Measurements from ENCODE around the gene EIF4G3. TPM values are rescaled to one million over a fixed set of nuclear protein-coding genes. Genes with fewer than 3 reads are reported as not detected.

The EIF4G3 gene
- total and polyA plus RNA-seq, 2 of the 8 experiments (the other 6 are each of a cell fraction or from before 2014, with no cell fraction given) = 47.5 to 66.6 TPM

DNA sequence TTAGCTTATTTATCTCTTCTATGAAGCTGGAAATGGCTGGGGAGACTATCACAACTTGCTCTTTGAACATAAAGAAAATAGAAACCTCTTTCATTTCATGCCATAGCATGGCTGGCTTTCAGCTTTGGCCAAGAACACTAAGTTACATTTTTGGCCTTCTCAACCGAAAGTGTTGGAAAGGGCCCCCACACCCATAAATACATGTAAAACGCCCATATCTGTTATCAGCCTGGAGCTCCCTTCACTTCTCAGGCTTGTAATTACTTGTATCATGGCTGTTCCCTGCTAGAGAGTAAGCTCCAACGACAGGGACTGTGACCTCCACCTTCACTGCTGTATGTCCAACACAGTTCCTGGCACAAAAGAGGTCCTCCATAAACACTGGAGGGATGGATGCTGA, 12.7 kb upstream of the EIF4G3 start (continued):
- TF ChIP-seq, protein P1, sequence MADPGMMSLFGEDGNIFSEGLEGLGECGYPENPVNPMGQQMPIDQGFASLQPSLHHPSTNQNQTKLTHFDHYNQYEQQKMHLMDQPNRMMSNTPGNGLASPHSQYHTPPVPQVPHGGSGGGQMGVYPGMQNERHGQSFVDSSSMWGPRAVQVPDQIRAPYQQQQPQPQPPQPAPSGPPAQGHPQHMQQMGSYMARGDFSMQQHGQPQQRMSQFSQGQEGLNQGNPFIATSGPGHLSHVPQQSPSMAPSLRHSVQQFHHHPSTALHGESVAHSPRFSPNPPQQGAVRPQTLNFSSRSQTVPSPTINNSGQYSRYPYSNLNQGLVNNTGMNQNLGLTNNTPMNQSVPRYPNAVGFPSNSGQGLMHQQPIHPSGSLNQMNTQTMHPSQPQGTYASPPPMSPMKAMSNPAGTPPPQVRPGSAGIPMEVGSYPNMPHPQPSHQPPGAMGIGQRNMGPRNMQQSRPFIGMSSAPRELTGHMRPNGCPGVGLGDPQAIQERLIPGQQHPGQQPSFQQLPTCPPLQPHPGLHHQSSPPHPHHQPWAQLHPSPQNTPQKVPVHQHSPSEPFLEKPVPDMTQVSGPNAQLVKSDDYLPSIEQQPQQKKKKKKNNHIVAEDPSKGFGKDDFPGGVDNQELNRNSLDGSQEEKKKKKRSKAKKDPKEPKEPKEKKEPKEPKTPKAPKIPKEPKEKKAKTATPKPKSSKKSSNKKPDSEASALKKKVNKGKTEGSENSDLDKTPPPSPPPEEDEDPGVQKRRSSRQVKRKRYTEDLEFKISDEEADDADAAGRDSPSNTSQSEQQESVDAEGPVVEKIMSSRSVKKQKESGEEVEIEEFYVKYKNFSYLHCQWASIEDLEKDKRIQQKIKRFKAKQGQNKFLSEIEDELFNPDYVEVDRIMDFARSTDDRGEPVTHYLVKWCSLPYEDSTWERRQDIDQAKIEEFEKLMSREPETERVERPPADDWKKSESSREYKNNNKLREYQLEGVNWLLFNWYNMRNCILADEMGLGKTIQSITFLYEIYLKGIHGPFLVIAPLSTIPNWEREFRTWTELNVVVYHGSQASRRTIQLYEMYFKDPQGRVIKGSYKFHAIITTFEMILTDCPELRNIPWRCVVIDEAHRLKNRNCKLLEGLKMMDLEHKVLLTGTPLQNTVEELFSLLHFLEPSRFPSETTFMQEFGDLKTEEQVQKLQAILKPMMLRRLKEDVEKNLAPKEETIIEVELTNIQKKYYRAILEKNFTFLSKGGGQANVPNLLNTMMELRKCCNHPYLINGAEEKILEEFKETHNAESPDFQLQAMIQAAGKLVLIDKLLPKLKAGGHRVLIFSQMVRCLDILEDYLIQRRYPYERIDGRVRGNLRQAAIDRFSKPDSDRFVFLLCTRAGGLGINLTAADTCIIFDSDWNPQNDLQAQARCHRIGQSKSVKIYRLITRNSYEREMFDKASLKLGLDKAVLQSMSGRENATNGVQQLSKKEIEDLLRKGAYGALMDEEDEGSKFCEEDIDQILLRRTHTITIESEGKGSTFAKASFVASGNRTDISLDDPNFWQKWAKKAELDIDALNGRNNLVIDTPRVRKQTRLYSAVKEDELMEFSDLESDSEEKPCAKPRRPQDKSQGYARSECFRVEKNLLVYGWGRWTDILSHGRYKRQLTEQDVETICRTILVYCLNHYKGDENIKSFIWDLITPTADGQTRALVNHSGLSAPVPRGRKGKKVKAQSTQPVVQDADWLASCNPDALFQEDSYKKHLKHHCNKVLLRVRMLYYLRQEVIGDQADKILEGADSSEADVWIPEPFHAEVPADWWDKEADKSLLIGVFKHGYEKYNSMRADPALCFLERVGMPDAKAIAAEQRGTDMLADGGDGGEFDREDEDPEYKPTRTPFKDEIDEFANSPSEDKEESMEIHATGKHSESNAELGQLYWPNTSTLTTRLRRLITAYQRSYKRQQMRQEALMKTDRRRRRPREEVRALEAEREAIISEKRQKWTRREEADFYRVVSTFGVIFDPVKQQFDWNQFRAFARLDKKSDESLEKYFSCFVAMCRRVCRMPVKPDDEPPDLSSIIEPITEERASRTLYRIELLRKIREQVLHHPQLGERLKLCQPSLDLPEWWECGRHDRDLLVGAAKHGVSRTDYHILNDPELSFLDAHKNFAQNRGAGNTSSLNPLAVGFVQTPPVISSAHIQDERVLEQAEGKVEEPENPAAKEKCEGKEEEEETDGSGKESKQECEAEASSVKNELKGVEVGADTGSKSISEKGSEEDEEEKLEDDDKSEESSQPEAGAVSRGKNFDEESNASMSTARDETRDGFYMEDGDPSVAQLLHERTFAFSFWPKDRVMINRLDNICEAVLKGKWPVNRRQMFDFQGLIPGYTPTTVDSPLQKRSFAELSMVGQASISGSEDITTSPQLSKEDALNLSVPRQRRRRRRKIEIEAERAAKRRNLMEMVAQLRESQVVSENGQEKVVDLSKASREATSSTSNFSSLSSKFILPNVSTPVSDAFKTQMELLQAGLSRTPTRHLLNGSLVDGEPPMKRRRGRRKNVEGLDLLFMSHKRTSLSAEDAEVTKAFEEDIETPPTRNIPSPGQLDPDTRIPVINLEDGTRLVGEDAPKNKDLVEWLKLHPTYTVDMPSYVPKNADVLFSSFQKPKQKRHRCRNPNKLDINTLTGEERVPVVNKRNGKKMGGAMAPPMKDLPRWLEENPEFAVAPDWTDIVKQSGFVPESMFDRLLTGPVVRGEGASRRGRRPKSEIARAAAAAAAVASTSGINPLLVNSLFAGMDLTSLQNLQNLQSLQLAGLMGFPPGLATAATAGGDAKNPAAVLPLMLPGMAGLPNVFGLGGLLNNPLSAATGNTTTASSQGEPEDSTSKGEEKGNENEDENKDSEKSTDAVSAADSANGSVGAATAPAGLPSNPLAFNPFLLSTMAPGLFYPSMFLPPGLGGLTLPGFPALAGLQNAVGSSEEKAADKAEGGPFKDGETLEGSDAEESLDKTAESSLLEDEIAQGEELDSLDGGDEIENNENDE (IDR thresholded peaks at IDR 0.05; ENCODE audit: insufficient replicate concordance, low read length) = no peak
- TF ChIP-seq CBX8 (IDR thresholded peaks at IDR 0.05; ENCODE audit: borderline replicate concordance, low read depth, low read length) (no peak), SUZ12 (IDR thresholded peaks at IDR 0.05; ENCODE audit: low read length) (peak; percentile 17; the same call in 1 of the 2 replicates), RBBP5 (IDR thresholded peaks at IDR 0.05; ENCODE audit: borderline replicate concordance, low read depth, low read length) (no peak), TAF7 (optimal IDR thresholded peaks at IDR 0.05; ENCODE audit: borderline replicate concordance, low read depth, low read length) (no peak), JUN (IDR thresholded peaks at IDR 0.05; ENCODE audit: low read depth, low read length) (no peak), CREB1 (IDR thresholded peaks at IDR 0.05) (no peak)
- TF ChIP-seq, protein P2, sequence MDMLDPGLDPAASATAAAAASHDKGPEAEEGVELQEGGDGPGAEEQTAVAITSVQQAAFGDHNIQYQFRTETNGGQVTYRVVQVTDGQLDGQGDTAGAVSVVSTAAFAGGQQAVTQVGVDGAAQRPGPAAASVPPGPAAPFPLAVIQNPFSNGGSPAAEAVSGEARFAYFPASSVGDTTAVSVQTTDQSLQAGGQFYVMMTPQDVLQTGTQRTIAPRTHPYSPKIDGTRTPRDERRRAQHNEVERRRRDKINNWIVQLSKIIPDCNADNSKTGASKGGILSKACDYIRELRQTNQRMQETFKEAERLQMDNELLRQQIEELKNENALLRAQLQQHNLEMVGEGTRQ (IDR thresholded peaks at IDR 0.05; ENCODE audit: low read length) = no peak
- TF ChIP-seq, protein P3, sequence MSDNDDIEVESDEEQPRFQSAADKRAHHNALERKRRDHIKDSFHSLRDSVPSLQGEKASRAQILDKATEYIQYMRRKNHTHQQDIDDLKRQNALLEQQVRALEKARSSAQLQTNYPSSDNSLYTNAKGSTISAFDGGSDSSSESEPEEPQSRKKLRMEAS (IDR thresholded peaks at IDR 0.05) = no peak
